K562 (cell line): ENCODE results near the gene WWP2.

ENCODE experiments used
- BHLHE40 ChIP-seq: IDR thresholded peaks from 2 replicates; pipeline ENCODE4 v1.6.1; 2011; ENCODE audit warnings: low read length, improper control_type of control experiment
- CBX3 ChIP-seq, 2 experiments: IDR thresholded peaks; 1 replicate in 1 of 2; 2 replicates in 1 of 2; pipeline ENCODE4 v1.6.1; 2012; ENCODE audit warnings: inconsistent platforms in 2 of 2, low read length in 2 of 2, borderline replicate concordance in 1 of 2, control low read depth in 1 of 2
- ETV1 ChIP-seq: fragments of 450-650 bp; conservative IDR thresholded peaks from 2 replicates; pipeline ENCODE4 v1.6.1; 2016; ENCODE audit warnings: missing genetic modification characterization, control low read depth, low read depth, missing compliant biosample characterization
- EZH2 ChIP-seq: IDR thresholded peaks from 2 replicates; pipeline ENCODE4 v1.6.1; 2012; ENCODE audit warnings: low read depth, mild to moderate bottlenecking, inconsistent platforms, low read length, borderline replicate concordance
- MAFF ChIP-seq: IDR thresholded peaks from 2 replicates; pipeline ENCODE4 v1.6.1; 2012; ENCODE audit warnings: low read length, improper control_type of control experiment
- STAG1 ChIP-seq: sonication (generic); formaldehyde crosslinking; IDR thresholded peaks from 2 replicates; pipeline ENCODE4 v1.5.0; 2020; ENCODE audit warnings: missing genetic modification reagents, borderline replicate concordance
- ZBTB11 ChIP-seq, 3 experiments: fragments of 200-800 bp in 1 of 3; fragments of 250-450 bp in 1 of 3; fragments of 450-650 bp in 1 of 3; sonication (Bioruptor Pico) in 1 of 3; sonication (Bioruptor generic) in 1 of 3; formaldehyde crosslinking in 1 of 3; IDR thresholded peaks; 2 replicates each; pipeline versions ENCODE4 v1.6.1 to v1.8.0; 2016 to 2022; ENCODE audit warnings: mild to moderate bottlenecking in 2 of 3, missing genetic modification characterization in 2 of 3, missing compliant biosample characterization in 1 of 3, moderate library complexity in 1 of 3
- ZBTB2 ChIP-seq: fragments of 450-650 bp; IDR thresholded peaks from 2 replicates; pipeline ENCODE4 v1.6.1; 2016; ENCODE audit warnings: antibody characterized with exemption
- ZNF239 ChIP-seq: fragments of 250-450 bp; sonication (Bioruptor Pico); IDR thresholded peaks from 2 replicates; pipeline ENCODE4 v1.4.0; 2020; ENCODE audit warnings: mild to moderate bottlenecking
- ZNF24 ChIP-seq: fragments of 450-650 bp; IDR thresholded peaks from 2 replicates; pipeline ENCODE4 v1.6.1; 2016
- TF ChIP-seq, protein P1 (sequence below): fragments of 150-350 bp; IDR thresholded peaks from 2 replicates; pipeline ENCODE4 v1.6.1; 2014; ENCODE audit warnings: low read depth, mild to moderate bottlenecking, low read length, borderline replicate concordance
- TF ChIP-seq, protein P2 (sequence below): sonication (generic); formaldehyde crosslinking; IDR thresholded peaks from 2 replicates; pipeline ENCODE4 v1.5.0; 2020; ENCODE audit warnings: missing genetic modification reagents

GRCh38 chr16:69918241-69918640, 156.1 kb downstream of the WWP2 start:
- no peak for TF ChIP-seq BHLHE40
- TF ChIP-seq CBX3 (IDR thresholded peaks at IDR 0.05; ENCODE audit: borderline replicate concordance in 1 of 2, low read length in 2 of 2) = no peak
- TF ChIP-seq ZBTB11 (CRISPR knock-in tag; IDR thresholded peaks at IDR 0.05) = no peak
- no peak for TF ChIP-seq STAG1 (CRISPR knock-in tag)
- TF ChIP-seq, protein P1, sequence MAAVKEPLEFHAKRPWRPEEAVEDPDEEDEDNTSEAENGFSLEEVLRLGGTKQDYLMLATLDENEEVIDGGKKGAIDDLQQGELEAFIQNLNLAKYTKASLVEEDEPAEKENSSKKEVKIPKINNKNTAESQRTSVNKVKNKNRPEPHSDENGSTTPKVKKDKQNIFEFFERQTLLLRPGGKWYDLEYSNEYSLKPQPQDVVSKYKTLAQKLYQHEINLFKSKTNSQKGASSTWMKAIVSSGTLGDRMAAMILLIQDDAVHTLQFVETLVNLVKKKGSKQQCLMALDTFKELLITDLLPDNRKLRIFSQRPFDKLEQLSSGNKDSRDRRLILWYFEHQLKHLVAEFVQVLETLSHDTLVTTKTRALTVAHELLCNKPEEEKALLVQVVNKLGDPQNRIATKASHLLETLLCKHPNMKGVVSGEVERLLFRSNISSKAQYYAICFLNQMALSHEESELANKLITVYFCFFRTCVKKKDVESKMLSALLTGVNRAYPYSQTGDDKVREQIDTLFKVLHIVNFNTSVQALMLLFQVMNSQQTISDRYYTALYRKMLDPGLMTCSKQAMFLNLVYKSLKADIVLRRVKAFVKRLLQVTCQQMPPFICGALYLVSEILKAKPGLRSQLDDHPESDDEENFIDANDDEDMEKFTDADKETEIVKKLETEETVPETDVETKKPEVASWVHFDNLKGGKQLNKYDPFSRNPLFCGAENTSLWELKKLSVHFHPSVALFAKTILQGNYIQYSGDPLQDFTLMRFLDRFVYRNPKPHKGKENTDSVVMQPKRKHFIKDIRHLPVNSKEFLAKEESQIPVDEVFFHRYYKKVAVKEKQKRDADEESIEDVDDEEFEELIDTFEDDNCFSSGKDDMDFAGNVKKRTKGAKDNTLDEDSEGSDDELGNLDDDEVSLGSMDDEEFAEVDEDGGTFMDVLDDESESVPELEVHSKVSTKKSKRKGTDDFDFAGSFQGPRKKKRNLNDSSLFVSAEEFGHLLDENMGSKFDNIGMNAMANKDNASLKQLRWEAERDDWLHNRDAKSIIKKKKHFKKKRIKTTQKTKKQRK = no peak
- TF ChIP-seq ZNF239 = no peak
- TF ChIP-seq, protein P2, sequence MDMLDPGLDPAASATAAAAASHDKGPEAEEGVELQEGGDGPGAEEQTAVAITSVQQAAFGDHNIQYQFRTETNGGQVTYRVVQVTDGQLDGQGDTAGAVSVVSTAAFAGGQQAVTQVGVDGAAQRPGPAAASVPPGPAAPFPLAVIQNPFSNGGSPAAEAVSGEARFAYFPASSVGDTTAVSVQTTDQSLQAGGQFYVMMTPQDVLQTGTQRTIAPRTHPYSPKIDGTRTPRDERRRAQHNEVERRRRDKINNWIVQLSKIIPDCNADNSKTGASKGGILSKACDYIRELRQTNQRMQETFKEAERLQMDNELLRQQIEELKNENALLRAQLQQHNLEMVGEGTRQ (CRISPR knock-in tag) = no peak
- no peak for TF ChIP-seq ZNF24
- no peak for TF ChIP-seq ZBTB2
- TF ChIP-seq EZH2 = no peak
- no peak for TF ChIP-seq ETV1 (tag)
- TF ChIP-seq MAFF = no peak
